ENCODE data around the gene ATP5F1B. TPM values are rescaled to one million over a fixed set of nuclear protein-coding genes. Genes with fewer than 3 reads are reported as not detected.

ATP5F1B gene
- total RNA-seq, 4 donors from 2014 or later: 360 to 457 (median 395) TPM

- DNase-seq (ENCODE audit: low spot score in 2 of 2): no peak
- 44 to 48% methylated on average over 3 of the region's 3 CpGs for WGBS, 2 donors
- H3K4me3 ChIP-seq (ENCODE audit: low read depth, poor library complexity, severe bottlenecking): no peak overlapping the region
- intact Hi-C loops (cut with DNase I; ENCODE audit: low total_unique reads): no loop called here
- TF ChIP-seq CTCF (IDR thresholded peaks at IDR 0.05) (no peak), POLR2A (IDR thresholded peaks at IDR 0.05) (no peak)
These were observed 55.5 kb downstream of the ATP5F1B start for GRCh38 chr12:56590237-56590830.

- intact Hi-C loops (cut with DNase I; ENCODE audit: low total_unique reads): no loop called here
- no peak overlapping the region for H3K4me3 ChIP-seq (ENCODE audit: low read depth, poor library complexity, severe bottlenecking)
- no peak for DNase-seq (ENCODE audit: low spot score in 2 of 2)
- no peak for TF ChIP-seq POLR2A (IDR thresholded peaks at IDR 0.05)
- TF ChIP-seq CTCF (IDR thresholded peaks at IDR 0.05): no peak
- WGBS, 2 donors: 31 to 56% methylated on average over 1 of the region's 1 CpG
These were observed 56.0 kb downstream of the ATP5F1B start for GRCh38 chr12:56589783-56590182.

Other genes starting within 250 kb of the ATP5F1B start
- 1 to 10 TPM; 2.9 to 6.5 (median 3.7) TPM for gene TIMELESS, start 196.6 kb downstream of the ATP5F1B start, total RNA-seq
- gene MIP, start 191.3 kb downstream of the ATP5F1B start, total RNA-seq: not detected
- gene SPRYD4, start 177.4 kb downstream of the ATP5F1B start, total RNA-seq: 1 to 10 TPM; 1.3 to 2.3 (median 2.1) TPM
- 10 to 100 TPM in 1 of 4 donors, 1 to 10 TPM in 3; 4.3 to 12.6 (median 6.8) TPM for gene GLS2, start 157.8 kb downstream of the ATP5F1B start, total RNA-seq
- 10 to 100 TPM; 12.7 to 14.9 (median 13.7) TPM for gene RBMS2, start 124.2 kb downstream of the ATP5F1B start, total RNA-seq
- gene BAZ2A, start 15.7 kb downstream of the ATP5F1B start, total RNA-seq: 100 to 1,000 TPM in 2 of 4 donors, 10 to 100 TPM in 2; 64.8 to 141 (median 107) TPM
- 10 to 100 TPM; 57.0 to 73.7 (median 62.3) TPM for gene PTGES3, start 42.3 kb upstream of the ATP5F1B start, total RNA-seq
- 1,000 to 10,000 TPM; 1,502 to 2,024 (median 1,825) TPM for gene NACA, start 79.3 kb upstream of the ATP5F1B start, total RNA-seq
- gene PRIM1, start 106.3 kb upstream of the ATP5F1B start, total RNA-seq: 10 to 100 TPM in 1 of 4 donors, 1 to 10 TPM in 3; 7.9 to 10.5 (median 9.1) TPM
- 1 to 10 TPM in 2 of 4 donors, under 1 TPM in 2; 0.27 to 1.3 (median 0.83) TPM for gene HSD17B6, start 117.3 kb upstream of the ATP5F1B start, total RNA-seq

Measured in lower leg skin (tissue), 4 donors.